IPS-18a (cell line): Measurements from ENCODE around the gene FITM2.
"Not testable (repeated sequence)": the region's sequence is repeated elsewhere in the genome, so short reads cannot be mapped to it uniquely, and the experiment has no call there.

ENCODE experiments used
- H3K27ac ChIP-seq: one replicate; pipeline ENCODE4 v1.5.1; 2013; ENCODE audit warnings: low read length
- H3K27me3 ChIP-seq: one replicate; pipeline ENCODE4 v1.6.1; 2013; ENCODE audit warnings: mild to moderate bottlenecking, low read length; ENCODE audit not compliant: control insufficient read depth, insufficient read depth
- H3K36me3 ChIP-seq: one replicate; pipeline ENCODE4 v1.6.1; 2013; ENCODE audit warnings: low read depth, low read length; ENCODE audit not compliant: control insufficient read depth
- H3K4me1 ChIP-seq: one replicate; pipeline ENCODE4 v1.6.1; 2013; ENCODE audit warnings: low read depth, low read length; ENCODE audit not compliant: control insufficient read depth
- H3K4me3 ChIP-seq: one replicate; pipeline ENCODE4 v1.5.1; 2013; ENCODE audit warnings: low read length
- H3K9ac ChIP-seq: one replicate; pipeline ENCODE4 v1.6.1; 2013; ENCODE audit warnings: mild to moderate bottlenecking, low read length, moderate library complexity
- H3K9me3 ChIP-seq: one replicate; pipeline ENCODE4 v1.6.1; 2013; ENCODE audit warnings: low read depth, low read length; ENCODE audit not compliant: control insufficient read depth

The FITM2 gene

GRCh38 chr20:44345941-44346340 is 34.9 kb upstream of the FITM2 start:
- H3K4me3 ChIP-seq, H3K36me3 ChIP-seq, H3K4me1 ChIP-seq, H3K27me3 ChIP-seq, H3K9me3 ChIP-seq, H3K27ac ChIP-seq, H3K9ac ChIP-seq: not testable (repeated sequence)

GRCh38 chr20:44345147-44345546 is 34.1 kb upstream of the FITM2 start:
- H3K36me3 ChIP-seq: no peaks in the 10 kb centered on the region
- H3K4me1 ChIP-seq: no peaks in the 10 kb centered on the region
- H3K27me3 ChIP-seq: no peaks in the 10 kb centered on the region
- H3K9ac ChIP-seq: no peak overlapping the region
- no peak overlapping the region for H3K4me3 ChIP-seq
- no peaks in the 10 kb centered on the region for H3K9me3 ChIP-seq
- no peak overlapping the region for H3K27ac ChIP-seq

GRCh38 chr20:44344723-44345122 is 33.7 kb upstream of the FITM2 start:
- no peaks in the 10 kb centered on the region for H3K36me3 ChIP-seq
- no peaks in the 10 kb centered on the region for H3K27me3 ChIP-seq
- no peak overlapping the region for H3K9ac ChIP-seq
- H3K27ac ChIP-seq: no peak overlapping the region
- H3K9me3 ChIP-seq: no peaks in the 10 kb centered on the region
- H3K4me3 ChIP-seq: no peak overlapping the region
- H3K4me1 ChIP-seq: no peaks in the 10 kb centered on the region

GRCh38 chr20:44343162-44343675 is 32.2 kb upstream of the FITM2 start:
- Histone ChIP-seq H3K27ac (no peak overlapping the region), H3K9ac (no peak overlapping the region), H3K27me3 (no peaks in the 10 kb centered on the region), H3K4me3 (no peak overlapping the region), H3K4me1 (no peaks in the 10 kb centered on the region), H3K9me3 (no peaks in the 10 kb centered on the region), H3K36me3 (no peaks in the 10 kb centered on the region)

- Histone ChIP-seq H3K27ac (no peak overlapping the region), H3K27me3 (no peaks in the 10 kb centered on the region), H3K9me3 (no peaks in the 10 kb centered on the region), H3K4me1 (no peaks in the 10 kb centered on the region), H3K4me3 (no peak overlapping the region), H3K9ac (no peak overlapping the region), H3K36me3 (no peaks in the 10 kb centered on the region)
These were observed 31.2 kb upstream of the FITM2 start for GRCh38 chr20:44342248-44342647.

- Histone ChIP-seq H3K4me3 (no peak within 1 kb of the TSS), H3K9ac (no peak within 1 kb of the TSS), H3K36me3 (no peaks in the 10 kb centered on the region), H3K4me1 (no peaks in the 10 kb centered on the region), H3K27ac (no peak within 1 kb of the TSS), H3K27me3 (no peaks in the 10 kb centered on the region), H3K9me3 (no peaks in the 10 kb centered on the region)
These were observed 25.9 kb upstream of the FITM2 start, which contains the start of gene R3HDML for GRCh38 chr20:44336725-44337380. Gene R3HDML, plus strand, starts transcription at chr20:44337043. Its CDS starts 115 bp downstream, at chr20:44337158.

GRCh38 chr20:44336086-44336485 is 25.1 kb upstream of the FITM2 start:
- Histone ChIP-seq H3K36me3 (no peaks in the 10 kb centered on the region), H3K9me3 (no peaks in the 10 kb centered on the region), H3K27ac (no peak overlapping the region), H3K4me3 (no peak overlapping the region), H3K9ac (no peak overlapping the region), H3K4me1 (no peaks in the 10 kb centered on the region), H3K27me3 (no peaks in the 10 kb centered on the region)

GRCh38 chr20:44335675-44336074 is 24.7 kb upstream of the FITM2 start:
- Histone ChIP-seq H3K9me3 (no peaks in the 10 kb centered on the region), H3K27me3 (no peaks in the 10 kb centered on the region), H3K9ac (no peak overlapping the region), H3K27ac (no peak overlapping the region), H3K4me1 (no peaks in the 10 kb centered on the region), H3K4me3 (no peak overlapping the region), H3K36me3 (no peaks in the 10 kb centered on the region)

GRCh38 chr20:44334709-44335108 is 23.7 kb upstream of the FITM2 start:
- H3K4me3 ChIP-seq: no peak overlapping the region
- H3K9me3 ChIP-seq: no peaks in the 10 kb centered on the region
- H3K27me3 ChIP-seq: no peaks in the 10 kb centered on the region
- no peak overlapping the region for H3K9ac ChIP-seq
- H3K36me3 ChIP-seq: no peaks in the 10 kb centered on the region
- no peaks in the 10 kb centered on the region for H3K4me1 ChIP-seq
- no peak overlapping the region for H3K27ac ChIP-seq

GRCh38 chr20:44334306-44334705 is 23.3 kb upstream of the FITM2 start:
- H3K27me3 ChIP-seq: no peaks in the 10 kb centered on the region

GRCh38 chr20:44331201-44331600 is 20.2 kb upstream of the FITM2 start:
- Histone ChIP-seq H3K9ac (no peak overlapping the region), H3K36me3 (no peaks in the 10 kb centered on the region), H3K27ac (no peak overlapping the region), H3K4me3 (no peak overlapping the region), H3K9me3 (no peaks in the 10 kb centered on the region), H3K4me1 (no peaks in the 10 kb centered on the region), H3K27me3 (no peaks in the 10 kb centered on the region)

More at GRCh38 chr20:44334306-44334705, 23.3 kb upstream of the FITM2 start:
- Histone ChIP-seq H3K9me3 (no peaks in the 10 kb centered on the region), H3K9ac (no peak overlapping the region), H3K36me3 (no peaks in the 10 kb centered on the region), H3K4me3 (no peak overlapping the region), H3K4me1 (no peaks in the 10 kb centered on the region), H3K27ac (no peak overlapping the region)

GRCh38 chr20:44328428-44328827 is 17.4 kb upstream of the FITM2 start:
- Histone ChIP-seq H3K9me3 (no peaks in the 10 kb centered on the region), H3K9ac (no peak overlapping the region), H3K27ac (no peak overlapping the region), H3K4me3 (no peak overlapping the region), H3K27me3 (no peaks in the 10 kb centered on the region), H3K36me3 (no peaks in the 10 kb centered on the region), H3K4me1 (peaks cover 8% of the 10 kb centered on the region)
